T-helper 1 cell treated with Interleukin-12 subunit alpha and Interleukin-12 subunit beta and Interleukin-4 antibody, amounts not matched to agents 30 ng/mL and 1 ng/mL, for 36 hours (primary cell): ENCODE results near the gene CYGB. TPM values are rescaled to one million over a fixed set of nuclear protein-coding genes. Genes with fewer than 3 reads are reported as not detected.

ENCODE experiments used
- intact Hi-C: fragments of 100-400 bp; cut with micrococcal nuclease; formaldehyde crosslinking; loops from one replicate; pipeline ENCODE4 v1.15.1; 2024
- total RNA-seq: library from RNA; stranded (reverse); gene quantifications from 2 replicates; pipeline ENCODE4 v1.2.3, GENCODE V29; 2022

Gene CYGB
- total RNA-seq, 1 donor from 2014 or later = 0.29 TPM

DNA sequence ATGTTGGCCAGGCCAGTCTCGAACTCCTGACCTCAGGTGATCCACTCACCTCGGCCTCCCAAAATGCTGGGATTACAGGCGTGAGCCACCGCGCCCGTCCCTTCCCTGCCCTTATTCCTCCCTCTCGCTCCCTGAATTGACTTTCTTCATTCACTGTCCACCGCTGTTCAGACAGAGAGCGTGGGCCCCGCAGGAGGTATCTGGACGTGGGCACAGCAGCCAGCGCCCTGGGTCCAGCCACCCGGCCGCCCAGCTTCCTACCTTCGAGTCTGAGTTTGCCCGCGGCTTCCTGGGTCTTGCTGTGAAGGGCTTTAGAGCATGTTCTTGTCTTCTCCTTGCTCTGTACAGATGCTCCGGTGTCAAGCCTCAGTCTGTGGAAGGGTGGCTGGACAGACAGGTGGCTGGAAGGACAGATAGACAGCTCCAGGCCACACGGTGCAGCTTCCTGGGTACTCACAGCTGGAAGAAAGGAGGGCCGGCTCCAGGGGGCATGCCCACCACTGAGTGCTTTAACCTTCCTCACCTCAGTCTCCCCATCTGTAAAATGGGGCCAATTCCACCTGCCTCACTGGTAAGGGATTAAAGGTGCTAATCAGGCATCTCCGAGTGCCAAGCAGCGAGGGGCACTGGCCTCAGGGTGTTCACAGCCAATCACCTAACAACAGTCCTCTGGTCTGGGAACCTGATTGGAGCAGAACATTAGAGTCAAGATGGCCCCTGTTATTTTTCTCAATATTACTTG, 49.9 kb downstream of the CYGB start:
- intact Hi-C loops = no loop called here

DNA sequence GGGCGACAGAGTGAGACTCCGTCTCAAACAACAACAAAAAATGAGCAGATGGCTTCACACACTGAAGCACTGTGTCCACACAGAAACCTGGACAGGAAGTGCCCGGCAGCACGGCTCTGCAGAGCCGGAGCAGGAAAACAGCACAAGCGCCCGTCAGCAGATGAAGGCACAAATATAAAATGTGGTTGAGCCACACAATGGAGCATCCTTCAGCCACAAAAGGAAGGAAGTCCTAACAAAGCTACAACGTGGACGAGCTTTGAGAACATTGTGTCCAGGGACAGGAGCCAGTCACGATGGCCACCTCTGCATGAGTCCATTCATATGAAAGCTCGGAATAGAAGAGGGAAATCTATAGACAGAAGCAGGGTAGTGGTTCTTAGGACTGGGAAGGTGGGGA, 51.9 kb downstream of the CYGB start:
- intact Hi-C loops = no loop called here

DNA sequence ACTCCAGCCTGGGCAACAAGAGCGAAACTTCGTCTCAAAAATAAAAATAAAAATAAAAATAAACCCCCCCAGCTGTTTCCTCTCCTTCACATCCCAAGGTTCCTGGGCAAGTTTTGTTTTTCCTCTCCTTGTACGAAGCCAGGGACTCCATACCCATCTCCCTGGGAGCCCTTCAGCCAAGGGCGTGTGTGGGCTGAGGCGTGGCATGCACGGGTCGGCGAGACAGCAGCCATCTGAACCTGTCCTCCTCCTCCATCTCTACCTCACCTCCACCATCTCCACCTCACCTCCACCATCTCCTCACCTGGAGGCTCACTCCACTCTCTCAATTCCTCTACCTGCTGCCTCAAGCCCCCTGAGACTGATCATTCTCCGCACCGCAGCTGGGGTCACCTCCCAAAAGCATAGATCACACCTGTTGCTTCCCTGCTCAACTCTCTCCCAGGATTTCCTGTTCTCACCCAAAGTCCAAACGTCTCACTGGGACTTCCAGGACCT, 53.2 kb downstream of the CYGB start:
- intact Hi-C loops = no loop called here

DNA sequence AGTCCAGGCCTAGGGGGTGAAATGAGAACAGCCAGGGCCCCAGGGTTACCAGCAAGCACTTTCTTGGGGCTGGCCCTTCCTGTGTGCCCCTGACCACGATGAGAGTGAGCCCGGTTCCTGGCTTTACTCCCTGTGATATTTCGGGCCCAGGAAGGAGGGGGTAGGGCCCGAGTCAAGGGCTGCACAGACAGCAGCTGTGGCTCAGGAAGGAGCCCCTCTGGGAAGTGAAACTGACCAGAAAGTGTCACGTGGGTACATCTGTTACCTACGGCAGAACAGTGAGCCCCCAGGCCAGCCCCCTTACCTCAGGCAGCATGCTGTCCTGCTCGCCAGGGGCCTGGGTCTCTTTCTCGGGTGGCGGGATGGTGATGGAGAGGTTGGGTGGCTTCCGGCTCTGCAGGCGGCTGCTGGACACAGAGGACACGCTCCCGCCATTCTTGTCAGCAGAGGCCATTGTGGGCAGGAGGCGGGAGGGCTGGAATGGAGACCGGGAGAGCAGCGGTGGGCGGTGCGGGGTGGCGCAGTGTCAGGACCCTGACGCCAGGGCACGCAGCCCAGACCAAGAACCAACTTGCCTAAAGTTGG, 56.3 kb downstream of the CYGB start:
- intact Hi-C loops = no loop called here

DNA sequence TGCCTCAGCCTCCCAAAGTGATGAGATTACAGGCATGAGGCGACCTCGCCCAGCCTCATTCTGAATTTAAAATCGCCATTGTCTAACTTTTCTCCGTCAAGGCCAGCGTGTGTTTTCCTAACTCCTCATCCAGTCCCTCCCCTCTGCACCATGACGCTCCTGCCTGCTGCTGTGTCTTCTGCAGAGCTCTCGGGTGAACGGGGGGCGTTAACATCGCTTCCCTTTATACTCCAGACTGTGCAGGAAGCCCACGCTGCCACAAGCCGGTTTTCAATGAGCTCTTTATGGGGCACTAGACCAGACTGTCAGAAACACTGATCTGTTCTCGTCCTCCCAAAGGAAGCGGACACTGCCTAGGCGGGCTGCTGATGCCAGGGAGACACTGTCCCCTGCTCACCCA, 56.9 kb downstream of the CYGB start:
- intact Hi-C loops = no loop called here

DNA sequence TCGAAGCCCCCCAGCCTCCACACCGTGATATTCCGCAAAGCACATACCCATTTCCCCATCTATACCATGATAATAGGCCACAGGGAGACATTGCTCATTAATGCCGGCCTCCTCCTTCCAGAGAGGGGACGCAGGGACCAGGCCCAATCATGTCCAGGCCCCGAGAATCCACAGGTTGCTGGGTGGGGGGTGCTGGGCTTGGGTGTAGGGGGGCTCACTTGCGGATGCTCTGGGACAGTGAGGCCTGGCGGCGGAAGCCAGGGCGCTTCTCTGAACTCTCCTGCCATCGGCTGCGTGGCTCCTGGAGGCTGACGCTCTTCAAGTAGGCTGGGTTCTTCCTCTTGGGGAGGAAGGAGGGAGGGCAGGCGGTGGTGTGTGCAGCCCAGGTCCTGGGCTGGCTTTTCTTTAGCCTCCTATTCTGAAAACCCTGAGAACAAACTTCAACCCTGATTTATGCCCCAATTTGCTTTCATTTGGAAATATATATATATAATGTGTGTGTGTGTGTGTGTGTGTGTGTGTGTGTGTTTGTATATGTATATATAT, 57.9 kb downstream of the CYGB start:
- intact Hi-C loops = no loop called here

DNA sequence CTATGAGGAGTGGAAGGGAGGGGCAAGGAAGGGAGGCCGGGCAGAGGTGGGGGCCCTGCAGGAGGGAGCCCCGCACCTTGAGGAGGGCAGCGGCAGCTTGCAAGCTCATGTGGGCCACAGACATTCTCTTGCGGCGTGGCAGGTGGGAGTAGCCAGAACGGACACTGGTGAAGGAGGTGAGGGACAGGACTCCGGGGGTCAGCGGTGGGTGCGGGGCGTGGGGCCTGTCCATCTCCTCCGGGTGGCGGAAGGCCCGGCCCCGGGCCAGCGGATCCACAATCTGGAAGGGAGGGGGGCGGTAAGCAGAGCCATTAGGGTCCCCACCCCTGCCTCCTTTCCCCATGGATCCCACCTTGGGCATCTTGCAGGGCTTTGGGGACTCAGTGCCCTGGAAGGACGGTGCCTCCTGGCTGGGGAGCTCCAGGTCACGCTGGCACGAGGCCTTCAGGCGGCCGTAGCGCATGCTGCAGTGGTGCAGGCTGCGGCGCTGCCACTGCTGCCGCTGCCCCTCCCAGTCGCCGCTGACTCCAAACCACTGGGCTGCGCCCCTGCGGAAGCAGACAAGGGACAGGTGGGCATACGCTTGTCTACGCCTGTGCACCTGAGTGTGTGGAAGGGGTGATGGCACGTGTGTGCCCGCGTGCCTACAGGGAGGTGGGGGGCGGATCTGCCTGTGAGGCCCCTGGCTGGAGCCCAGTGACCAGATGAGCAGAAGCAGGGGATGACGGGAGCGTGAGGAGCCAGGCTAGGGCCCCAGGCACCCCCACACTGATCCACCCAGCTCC, 58.6 kb downstream of the CYGB start:
- intact Hi-C loops = no loop called here

DNA sequence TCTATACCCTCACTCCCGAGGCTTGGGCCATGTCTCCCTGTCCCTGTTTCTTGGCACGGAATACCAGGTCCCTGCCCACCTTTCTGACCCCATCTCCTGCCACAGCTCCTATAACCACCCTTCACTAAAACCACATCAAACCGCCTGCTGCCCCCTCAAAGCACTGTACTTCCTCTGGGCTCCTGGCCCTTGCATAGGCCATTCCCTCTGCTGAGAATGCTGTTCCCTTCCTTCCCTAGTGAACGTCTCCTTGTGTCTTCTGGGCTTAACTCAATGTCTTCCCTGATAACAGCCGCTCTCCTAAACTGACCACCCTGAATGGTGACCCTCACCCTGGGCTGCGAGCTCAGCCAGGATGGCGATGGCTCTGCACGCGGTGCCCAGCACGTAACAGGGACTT, 59.4 kb downstream of the CYGB start:
- intact Hi-C loops = no loop called here

DNA sequence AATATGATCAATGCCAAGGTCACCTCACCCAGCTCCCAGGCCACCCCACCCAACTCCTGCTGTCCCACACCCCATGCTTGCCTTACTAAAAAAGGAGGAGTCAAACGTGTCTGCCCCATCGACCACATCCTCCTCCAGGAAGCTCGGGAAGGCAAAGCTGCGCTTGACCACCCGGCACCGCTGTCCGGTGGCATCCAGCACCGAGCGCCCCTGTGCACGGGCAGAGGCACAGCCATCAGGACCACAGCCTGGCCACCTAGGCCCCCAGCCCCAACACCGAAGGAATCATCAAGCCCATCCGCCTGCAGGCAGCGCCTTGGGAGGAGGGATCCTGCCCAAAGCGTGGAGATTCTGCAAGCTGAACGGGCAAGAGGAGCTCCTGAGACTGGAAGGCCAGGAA, 59.9 kb downstream of the CYGB start:
- intact Hi-C loops = no loop called here

Other genes with a start within 250 kb of the CYGB start
- 4.2 and 5.1 TPM in 2 replicates for gene QRICH2, start 229.4 kb downstream of the CYGB start, total RNA-seq
- 48.0 and 48.8 TPM in 2 replicates for gene PRPSAP1, start 183.8 kb downstream of the CYGB start, total RNA-seq
- 2.3 and 2.5 TPM in 2 replicates for gene SPHK1, start 153.1 kb downstream of the CYGB start, total RNA-seq
- 41.2 and 41.9 TPM in 2 replicates for gene UBE2O, start 84.6 kb downstream of the CYGB start, total RNA-seq
- gene AANAT, start 70.1 kb downstream of the CYGB start, total RNA-seq = not detected in 2 replicates
- 94.0 and 97.1 TPM in 2 replicates for gene RHBDF2, start 36.3 kb downstream of the CYGB start, total RNA-seq
- gene PRCD, start 2.3 kb upstream of the CYGB start, total RNA-seq = not detected in 2 replicates
- not detected in 2 replicates for gene ST6GALNAC2, start 48.2 kb upstream of the CYGB start, total RNA-seq
- 1.1 and 3.2 TPM in 2 replicates for gene ST6GALNAC1, start 106.0 kb upstream of the CYGB start, total RNA-seq
- gene MXRA7, start 173.3 kb upstream of the CYGB start, total RNA-seq = 4.2 and 4.4 TPM in 2 replicates
- 69.6 and 73.4 TPM in 2 replicates for gene JMJD6, start 188.9 kb upstream of the CYGB start, total RNA-seq
- 39.5 and 47.3 TPM in 2 replicates for gene METTL23, start 189.1 kb upstream of the CYGB start, total RNA-seq
- 401 and 414 TPM in 2 replicates for gene SRSF2, start 199.6 kb upstream of the CYGB start, total RNA-seq
- 24.6 and 25.1 TPM in 2 replicates for gene MFSD11, start 200.4 kb upstream of the CYGB start, total RNA-seq